ENCODE measurements around the gene C1orf167.

The C1orf167 gene

GRCh38 chr1:11782127-11782708 is 20.2 kb downstream of the C1orf167 start:
- no peak for TF ChIP-seq CTCF (conservative IDR thresholded peaks at IDR 0.05; ENCODE audit: control insufficient read depth, insufficient read depth, low read depth, low read length)
- H3K4me3 ChIP-seq (ENCODE audit: control insufficient read depth, low read depth, low read length): no peak overlapping the region
- DNase-seq (ENCODE audit: low read depth): no peak

- H3K4me3 ChIP-seq (ENCODE audit: control insufficient read depth, low read depth, low read length): no peak overlapping the region
- no peak for TF ChIP-seq CTCF (conservative IDR thresholded peaks at IDR 0.05; ENCODE audit: control insufficient read depth, insufficient read depth, low read depth, low read length)
- DNase-seq (ENCODE audit: low read depth): no peak
Observed at GRCh38 chr1:11783556-11783955, 21.6 kb downstream of the C1orf167 start.

- H3K4me3 ChIP-seq (ENCODE audit: control insufficient read depth, low read depth, low read length): no peak overlapping the region
- DNase-seq (ENCODE audit: low read depth): no peak
- TF ChIP-seq CTCF (conservative IDR thresholded peaks at IDR 0.05; ENCODE audit: control insufficient read depth, insufficient read depth, low read depth, low read length): no peak
Observed at GRCh38 chr1:11784256-11784992, 22.4 kb downstream of the C1orf167 start.

GRCh38 chr1:11784993-11785769 is 23.2 kb downstream of the C1orf167 start:
- peak overlapping the region; percentile 20 for H3K4me3 ChIP-seq (ENCODE audit: control insufficient read depth, low read depth, low read length)
- peak; percentile 53 for DNase-seq (ENCODE audit: low read depth)
- TF ChIP-seq CTCF (conservative IDR thresholded peaks at IDR 0.05; ENCODE audit: control insufficient read depth, insufficient read depth, low read depth, low read length): peak; percentile 70

- DNase-seq (ENCODE audit: low read depth): no peak
- TF ChIP-seq CTCF (conservative IDR thresholded peaks at IDR 0.05; ENCODE audit: control insufficient read depth, insufficient read depth, low read depth, low read length): no peak
- no peak overlapping the region for H3K4me3 ChIP-seq (ENCODE audit: control insufficient read depth, low read depth, low read length)
Observed at GRCh38 chr1:11786168-11786567, 24.2 kb downstream of the C1orf167 start.

GRCh38 chr1:11787251-11787803 is 25.3 kb downstream of the C1orf167 start:
- H3K4me3 ChIP-seq (ENCODE audit: control insufficient read depth, low read depth, low read length): no peak overlapping the region
- DNase-seq (ENCODE audit: low read depth): peak; percentile 28
- TF ChIP-seq CTCF (conservative IDR thresholded peaks at IDR 0.05; ENCODE audit: control insufficient read depth, insufficient read depth, low read depth, low read length): no peak
